GM20431 (cell line): ENCODE measurements around the gene TSTD1.
"Not testable (repeated sequence)": the region's sequence is repeated elsewhere in the genome, so short reads cannot be mapped to it uniquely, and the experiment has no call there.

ENCODE experiments used
- in situ Hi-C: fragments of 300-500 bp; cut with MseI, MboI; formaldehyde crosslinking; loops from one replicate; pipeline ENCODE4 v1.15.0; 2020; ENCODE audit warnings: low sequenced_read_pairs; ENCODE audit not compliant: unreplicated experiment

TSTD1 gene

DNA sequence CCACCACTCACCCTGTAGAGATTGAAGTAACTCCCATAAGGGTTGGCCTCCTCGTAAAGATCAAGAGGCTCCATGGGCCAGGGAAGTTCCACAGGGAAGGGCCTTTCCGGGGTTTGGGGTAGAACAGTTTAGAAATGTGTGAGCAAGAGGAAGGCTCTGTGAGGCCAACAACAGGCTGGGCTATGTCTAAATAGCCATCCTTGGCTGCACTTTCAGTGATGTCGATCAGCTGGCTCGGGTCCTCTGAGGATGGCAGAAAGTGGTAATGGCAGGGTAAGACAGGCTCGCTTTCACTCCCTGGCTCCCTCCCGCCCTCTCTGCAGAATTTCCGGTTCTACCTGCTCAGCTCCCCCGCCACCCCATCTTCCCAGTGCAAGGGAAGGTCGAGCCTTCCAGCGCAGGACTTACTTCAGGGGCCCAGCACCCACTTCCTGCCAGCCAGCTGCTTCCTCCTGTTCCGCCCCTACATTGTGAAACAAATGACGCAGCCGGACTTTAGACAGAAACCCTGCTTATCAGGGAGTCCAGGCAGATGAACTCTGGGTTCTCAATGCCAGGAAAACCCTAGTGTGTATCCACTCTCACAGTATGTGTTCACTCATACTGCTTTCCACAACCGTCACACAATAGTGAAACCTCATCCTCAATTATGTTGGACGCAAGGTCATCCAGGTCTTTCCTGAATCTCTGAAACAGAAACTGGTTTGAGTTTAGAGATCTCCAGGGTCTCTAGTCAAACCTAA, 25.1 kb downstream of the TSTD1 start:
- in situ Hi-C loops = no loop called here

- in situ Hi-C loops = no loop called here
These were observed 25.7 kb downstream of the TSTD1 start for GRCh38 chr1:161013131-161013487.

GRCh38 chr1:161012420-161012819, 26.3 kb downstream of the TSTD1 start:
- in situ Hi-C loops = no loop called here

GRCh38 chr1:161009602-161010211, 29.1 kb downstream of the TSTD1 start:
- in situ Hi-C loops = no loop called here

DNA sequence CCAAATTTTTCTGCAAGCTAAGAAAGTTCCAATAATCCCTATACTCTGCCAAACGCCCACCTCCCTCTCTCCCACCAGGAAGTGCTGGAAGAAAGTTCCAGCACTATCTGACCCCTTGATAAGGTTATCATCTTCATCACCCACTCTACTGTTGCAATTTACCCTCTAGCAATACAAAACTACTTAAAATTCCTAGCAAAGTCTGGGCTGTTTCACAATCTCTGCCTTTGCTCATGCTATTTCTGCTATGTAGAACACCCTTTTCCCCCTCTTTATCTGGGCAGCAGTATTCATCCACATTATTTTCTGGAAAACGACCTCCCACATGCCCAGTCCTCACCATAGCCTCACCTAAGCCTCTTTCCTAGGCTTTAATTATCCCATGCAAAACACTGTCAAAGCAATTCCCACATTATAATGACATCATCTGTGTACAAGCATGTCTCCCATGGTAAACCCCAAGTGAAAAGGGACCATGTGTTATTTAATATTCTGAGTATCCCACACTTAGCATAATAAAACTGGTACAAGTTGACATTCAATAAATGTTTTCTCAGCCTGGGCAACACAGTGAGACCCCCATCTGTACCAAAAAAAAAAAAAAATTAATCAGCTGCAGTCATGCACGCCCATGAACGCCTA, 29.8 kb downstream of the TSTD1 start:
- in situ Hi-C loops = no loop called here

DNA sequence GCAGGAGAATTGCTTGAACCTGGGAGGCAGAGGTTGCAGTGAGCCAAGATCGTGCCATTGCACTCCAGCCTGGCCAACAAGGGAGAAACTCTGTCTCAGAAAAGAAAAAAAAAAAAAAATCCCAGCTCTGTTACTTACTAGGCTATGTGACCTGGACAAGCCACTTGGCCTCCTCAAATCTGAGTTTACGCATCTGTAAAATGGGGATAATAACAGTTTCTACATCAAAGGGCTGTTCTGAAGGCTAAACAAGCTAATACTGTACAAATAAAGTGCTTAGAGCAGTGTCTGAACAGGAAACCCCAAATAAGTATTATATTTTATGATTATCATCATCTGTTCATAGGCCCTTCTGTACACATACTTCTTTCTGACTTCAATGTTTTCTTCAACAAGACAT, 31.4 kb downstream of the TSTD1 start:
- in situ Hi-C loops = no loop called here

GRCh38 chr1:161006563-161006962, 32.2 kb downstream of the TSTD1 start:
- in situ Hi-C loops = no loop called here

DNA sequence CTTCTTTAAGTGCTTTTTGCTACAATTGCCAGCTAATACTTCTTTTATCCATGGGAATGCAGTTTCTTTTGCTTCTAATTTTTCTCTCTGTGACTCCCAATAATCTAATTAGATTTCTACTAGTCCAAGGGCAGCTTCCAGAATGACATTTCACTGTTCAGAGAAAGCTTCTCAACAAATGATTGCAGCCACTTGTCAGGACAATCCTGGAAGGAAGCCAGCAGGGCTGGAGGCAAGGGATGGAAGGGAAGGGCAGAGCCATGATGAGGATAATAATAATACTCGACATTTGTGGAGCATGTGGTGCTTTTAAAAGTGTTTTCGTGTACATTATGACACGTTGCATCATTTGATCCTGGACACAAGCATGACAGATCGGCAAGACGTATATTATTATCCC, 37.2 kb downstream of the TSTD1 start:
- in situ Hi-C loops = no loop called here

DNA sequence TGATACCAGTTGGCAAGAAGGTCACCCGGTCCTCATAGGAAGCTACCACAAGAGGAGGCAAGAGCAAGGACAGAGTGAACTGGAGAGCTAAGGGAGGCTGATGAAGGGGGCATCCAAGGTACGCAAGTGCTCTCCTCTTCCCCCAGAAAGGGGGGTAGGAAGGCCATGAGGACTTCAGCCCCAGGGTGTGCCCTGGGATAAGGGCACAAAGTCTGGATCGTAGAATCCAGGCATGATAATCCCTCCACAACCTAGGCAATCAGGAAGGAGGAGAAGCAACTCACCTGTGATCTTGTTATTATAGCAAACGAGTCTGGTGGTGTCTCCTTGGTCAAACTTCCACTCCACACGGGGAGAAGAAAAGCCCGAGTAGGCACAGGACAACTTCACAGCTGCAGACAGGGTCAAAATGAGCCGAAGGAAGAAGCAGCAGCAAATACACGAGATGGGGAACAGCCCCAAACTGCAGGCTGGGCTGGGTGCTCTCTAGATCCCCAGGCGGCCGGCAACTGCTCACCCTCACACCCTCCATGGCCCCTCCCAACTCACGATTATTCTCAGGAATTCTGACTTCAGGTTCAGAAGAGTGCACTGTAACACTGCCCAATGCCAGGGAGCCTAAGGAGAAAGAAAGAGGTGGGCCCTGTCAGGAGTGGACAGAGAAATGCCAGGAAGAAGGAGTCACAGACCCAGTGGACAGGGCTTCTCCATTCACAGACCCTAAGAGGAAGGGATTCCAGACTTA, 37.9 kb downstream of the TSTD1 start:
- in situ Hi-C loops = no loop called here

DNA sequence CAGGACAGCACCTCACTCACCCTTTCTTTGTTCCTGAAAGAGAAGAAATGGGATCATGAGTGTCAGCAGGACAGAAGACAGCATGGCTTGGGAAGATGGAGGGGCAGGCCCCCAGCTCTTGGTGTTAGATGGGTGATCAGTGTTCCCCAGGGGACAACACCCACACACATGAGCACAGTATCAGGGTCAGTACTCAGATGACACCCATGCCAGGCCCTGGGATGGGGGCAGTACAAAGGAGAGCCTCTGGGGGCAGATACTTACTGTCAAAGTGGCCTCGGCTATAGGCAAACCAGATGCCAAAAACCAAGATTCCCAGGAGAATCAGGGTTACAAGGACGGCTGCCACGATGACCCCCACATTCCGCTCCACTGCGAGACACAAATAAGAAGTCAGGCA, 39.4 kb downstream of the TSTD1 start:
- in situ Hi-C loops = no loop called here

DNA sequence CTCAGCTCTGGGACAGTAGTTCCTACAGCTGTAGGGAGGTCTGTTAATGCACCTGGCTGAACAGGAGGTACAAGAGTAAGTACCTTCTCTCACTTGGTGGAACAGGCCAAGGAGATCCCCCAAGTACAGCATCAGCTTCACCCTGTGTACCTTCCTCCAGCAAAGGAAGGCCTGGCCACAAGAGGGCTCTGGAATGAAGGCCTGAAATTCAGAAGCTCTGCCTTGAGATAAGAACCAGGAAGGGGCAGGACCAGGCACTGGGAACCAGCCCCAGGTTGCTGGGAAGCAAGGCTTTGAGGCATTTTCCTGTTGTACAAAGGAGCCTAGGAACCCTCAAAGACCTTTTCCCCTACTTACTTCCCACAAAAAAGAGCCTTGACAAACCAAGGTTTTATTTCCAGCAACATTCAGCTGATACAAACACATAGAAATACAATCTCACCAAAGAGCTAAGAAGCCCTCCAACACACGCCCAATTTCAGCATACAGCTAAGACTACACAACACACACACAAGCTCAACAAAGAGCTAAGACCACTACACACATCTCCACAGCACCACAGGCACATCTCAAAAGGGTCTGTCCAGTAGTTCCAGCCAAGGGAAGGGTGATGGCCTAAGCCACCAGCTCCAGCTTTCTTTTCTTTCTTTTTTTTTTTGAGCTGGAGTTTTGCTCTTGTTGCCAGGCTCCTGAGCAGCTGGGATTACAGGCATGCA, 41.3 kb downstream of the TSTD1 start:
- in situ Hi-C loops = no loop called here

DNA sequence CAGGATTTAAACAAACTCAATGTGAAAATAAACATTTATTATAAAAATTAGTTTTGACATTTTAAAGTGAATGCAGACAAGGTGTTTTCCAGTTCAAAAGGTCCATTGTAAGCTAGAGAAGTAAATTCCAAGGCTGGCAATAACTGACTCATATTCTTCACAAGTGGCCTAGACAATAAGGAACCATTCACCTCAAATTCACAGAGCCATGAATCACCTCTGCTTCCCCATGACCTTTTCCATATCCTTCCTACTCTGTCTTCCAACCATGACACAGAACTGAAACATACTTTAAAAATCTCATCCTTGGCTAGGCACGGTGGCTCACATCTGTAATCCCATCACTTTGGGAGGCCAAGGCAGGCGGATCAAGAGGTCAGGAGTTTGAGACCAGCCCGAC, 42.6 kb downstream of the TSTD1 start:
- in situ Hi-C loops = no loop called here

DNA sequence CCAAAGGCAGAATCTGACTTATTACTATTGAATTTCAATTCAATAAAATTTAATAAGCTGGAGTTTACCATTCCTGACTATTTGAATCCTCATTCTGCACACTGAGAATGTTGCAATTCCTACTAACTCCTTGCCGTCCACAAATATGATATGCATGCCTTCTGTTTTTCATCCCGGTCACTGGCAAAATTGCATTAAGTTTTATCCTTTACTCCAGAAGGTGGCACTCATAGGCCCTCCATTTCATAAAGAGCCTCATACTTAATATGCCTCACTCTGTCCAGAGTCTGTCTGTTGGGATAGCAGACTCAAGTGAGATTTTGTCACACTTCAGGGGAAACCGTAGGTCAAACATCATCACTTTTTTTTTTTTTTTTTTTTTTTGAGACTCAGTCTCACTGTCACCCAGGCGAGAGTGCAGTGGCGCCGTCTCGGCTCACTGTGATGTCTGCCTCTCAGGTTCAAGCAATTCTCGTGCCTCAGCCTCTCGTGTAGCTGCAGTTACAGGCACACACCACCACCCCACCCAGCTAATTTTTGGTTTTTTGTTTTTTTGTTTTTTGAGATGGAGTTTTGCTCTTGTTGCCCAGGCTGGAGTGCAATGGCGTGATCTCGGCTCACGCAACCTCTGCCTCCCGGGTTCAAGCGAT, 45.1 kb downstream of the TSTD1 start:
- in situ Hi-C loops = no loop called here

GRCh38 chr1:160992036-160992435, 46.7 kb downstream of the TSTD1 start:
- in situ Hi-C loops = not testable (repeated sequence)
